DMS53 treated with DMSO at 0.1 percent for 48 hours (cell line): ENCODE measurements around the gene FBXL13.
A peak's percentile ranks its signal among the peaks of the same experiment; 100 is the strongest.

Experiments
- DNase-seq: peaks from one replicate; lab custom pipeline; 2025; ENCODE audit not compliant: unreplicated experiment; lab: John Stamatoyannopoulos, UW

The FBXL13 gene

GRCh38 chr7:102898532-102898859, 176.1 kb downstream of the FBXL13 start:
- DNase-seq, result no peak

- DNase-seq, result no peak
Measured at GRCh38 chr7:102897856-102898531, 176.6 kb downstream of the FBXL13 start.

GRCh38 chr7:102897211-102897631, 177.4 kb downstream of the FBXL13 start:
- DNase-seq, result no peak

GRCh38 chr7:102896585-102896984, 178.0 kb downstream of the FBXL13 start:
- DNase-seq, result no peak

- no peak for DNase-seq
Measured at GRCh38 chr7:102895602-102896001, 179.0 kb downstream of the FBXL13 start.

- no peak for DNase-seq
Measured at GRCh38 chr7:102892631-102893278, 181.8 kb downstream of the FBXL13 start.

- DNase-seq, result no peak
Measured at GRCh38 chr7:102891693-102892261, 182.8 kb downstream of the FBXL13 start.

- DNase-seq, result no peak
Measured at GRCh38 chr7:102890971-102891692, 183.5 kb downstream of the FBXL13 start.

GRCh38 chr7:102890292-102890970, 184.2 kb downstream of the FBXL13 start:
- DNase-seq, result no peak

- no peak for DNase-seq
Measured at GRCh38 chr7:102889851-102890250, 184.7 kb downstream of the FBXL13 start.

- DNase-seq, result no peak
Measured at GRCh38 chr7:102888561-102889233, 185.9 kb downstream of the FBXL13 start.

GRCh38 chr7:102883098-102883860, 191.3 kb downstream of the FBXL13 start:
- DNase-seq, result no peak

GRCh38 chr7:102875700-102876295, 198.8 kb downstream of the FBXL13 start:
- peak; percentile 83 for DNase-seq

GRCh38 chr7:102874966-102875365, 199.6 kb downstream of the FBXL13 start:
- DNase-seq, result no peak

GRCh38 chr7:102874166-102874829, 200.3 kb downstream of the FBXL13 start:
- DNase-seq, result no peak

GRCh38 chr7:102873470-102874165, 201.0 kb downstream of the FBXL13 start:
- DNase-seq, result no peak

GRCh38 chr7:102872460-102872859, 202.1 kb downstream of the FBXL13 start:
- no peak for DNase-seq

GRCh38 chr7:102869195-102869594, 205.4 kb downstream of the FBXL13 start:
- no peak for DNase-seq
